OCI-LY1 (cell line): ENCODE data around the gene ANKRD33B.

Experiments
- H2AFZ ChIP-seq: fragments of 200-600 bp; sonication (generic), shearing (Covaris generic); 2 replicates; pipeline ENCODE4 v1.6.0; 2014; ENCODE audit warnings: antibody characterized with exemption, mild to moderate bottlenecking, low read length
- H3F3A ChIP-seq: fragments of 200-600 bp; sonication (generic), shearing (Covaris generic); 2 replicates; pipeline ENCODE4 v1.6.0; 2014; ENCODE audit warnings: mild to moderate bottlenecking, antibody characterized with exemption, low read length, moderate library complexity; ENCODE audit not compliant: insufficient read depth
- H3K27ac ChIP-seq: fragments of 200-600 bp; sonication (generic); 2 replicates; pipeline ENCODE4 v1.5.1; 2014; ENCODE audit warnings: low read length, mixed run types, mild to moderate bottlenecking, low read depth; ENCODE audit not compliant: poor library complexity, severe bottlenecking
- H3K27me3 ChIP-seq: fragments of 200-600 bp; sonication (generic); 2 replicates; pipeline ENCODE4 v1.6.0; 2014; ENCODE audit warnings: antibody characterized with exemption, mild to moderate bottlenecking, low read length, moderate library complexity; ENCODE audit not compliant: insufficient read depth
- H3K36me3 ChIP-seq: fragments of 200-600 bp; sonication (generic); 2 replicates; pipeline ENCODE4 v1.6.1; 2014; ENCODE audit warnings: mild to moderate bottlenecking, antibody characterized with exemption, low read length, moderate library complexity, mixed read lengths; ENCODE audit not compliant: insufficient read depth
- H3K4me1 ChIP-seq: fragments of 200-600 bp; sonication (generic); 2 replicates; pipeline ENCODE4 v1.5.1; 2014; ENCODE audit warnings: mild to moderate bottlenecking, low read length, moderate library complexity; ENCODE audit not compliant: insufficient read depth, severe bottlenecking
- H3K4me2 ChIP-seq: fragments of 200-600 bp; sonication (generic), shearing (Covaris generic); 2 replicates; pipeline ENCODE4 v1.6.1; 2014; ENCODE audit warnings: low read length
- H3K4me3 ChIP-seq: fragments of 200-600 bp; sonication (generic); 2 replicates; pipeline ENCODE4 v1.5.1; 2014; ENCODE audit warnings: low read length, low read depth, mild to moderate bottlenecking, mixed read lengths; ENCODE audit not compliant: poor library complexity, severe bottlenecking
- H3K79me2 ChIP-seq: fragments of 200-600 bp; shearing (Covaris generic); 2 replicates; pipeline ENCODE4 v1.6.1; 2016; ENCODE audit warnings: mixed run types, low read length, mixed read lengths; ENCODE audit not compliant: insufficient read depth
- H3K9ac ChIP-seq: fragments of 200-600 bp; sonication (generic), shearing (Covaris generic); 2 replicates; pipeline ENCODE4 v1.6.1; 2014; ENCODE audit warnings: mild to moderate bottlenecking, low read length, mixed read lengths
- H3K9me2 ChIP-seq: fragments of 200-600 bp; sonication (generic), shearing (Covaris generic); 2 replicates; pipeline ENCODE4 v1.6.1; 2014; ENCODE audit warnings: low read depth, mild to moderate bottlenecking, low read length, mixed read lengths
- H3K9me3 ChIP-seq: fragments of 200-600 bp; shearing (Covaris generic); 2 replicates; pipeline ENCODE4 v1.6.1; 2014; ENCODE audit warnings: low read length, mixed read lengths
- H4K20me1 ChIP-seq: fragments of 200-600 bp; sonication (generic), shearing (Covaris generic); 2 replicates; pipeline ENCODE4 v1.6.0; 2016; ENCODE audit warnings: mild to moderate bottlenecking, low read length; ENCODE audit not compliant: insufficient read depth
- EZH2 ChIP-seq: fragments of 200-600 bp; sonication (generic), shearing (Covaris generic); IDR thresholded peaks from 2 replicates; pipeline ENCODE4 v1.8.0; 2017; ENCODE audit warnings: borderline replicate concordance, mixed run types, mild to moderate bottlenecking, antibody characterized with exemption, low read length, moderate library complexity, mixed read lengths
- TF ChIP-seq, protein P1 (sequence below): fragments of 200-600 bp; sonication (generic), shearing (Covaris generic); IDR thresholded peaks from 2 replicates; pipeline ENCODE4 v1.5.1; 2017; ENCODE audit warnings: mild to moderate bottlenecking, antibody characterized with exemption, low read length, moderate library complexity, mixed read lengths

ANKRD33B gene

DNA sequence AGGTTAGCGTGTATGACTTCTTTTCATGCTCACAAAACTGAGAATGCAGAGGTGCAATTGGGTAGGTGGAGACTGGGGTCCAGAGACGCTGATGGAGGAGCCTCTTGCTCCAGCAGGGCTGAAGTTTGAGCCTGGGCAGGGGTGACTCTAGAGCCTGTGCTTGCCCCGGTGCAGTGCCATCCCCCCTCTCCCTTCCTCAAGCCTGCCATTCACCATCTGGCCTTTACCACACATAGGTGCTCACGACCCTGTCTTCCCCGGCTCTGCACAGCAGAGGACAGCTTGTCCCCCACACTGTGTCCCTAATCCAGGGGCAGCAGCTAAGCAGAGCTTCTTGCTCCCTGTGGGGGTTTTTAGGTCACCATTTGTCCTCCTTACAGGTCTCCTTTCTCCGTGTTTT is 110.7 kb downstream of the ANKRD33B start:
- Histone ChIP-seq H2AFZ (no peak overlapping the region), H3K4me2 (no peak overlapping the region), H4K20me1 (no peaks in the 10 kb centered on the region), H3K9me2 (no peaks in the 10 kb centered on the region), H3K27ac (no peak overlapping the region), H3K9ac (no peak overlapping the region), H3K79me2 (no peaks in the 10 kb centered on the region), H3K4me1 (no peaks in the 10 kb centered on the region), H3K9me3 (no peaks in the 10 kb centered on the region), H3K4me3 (no peak overlapping the region), H3K27me3 (0 out of 2 replicates have a peak, but pooled peaks cover under 1% of the 10 kb centered on the region), H3F3A (no peaks in the 10 kb centered on the region), H3K36me3 (peaks cover 27% of the 10 kb centered on the region)
- TF ChIP-seq EZH2, result no peak
- TF ChIP-seq, protein P1, sequence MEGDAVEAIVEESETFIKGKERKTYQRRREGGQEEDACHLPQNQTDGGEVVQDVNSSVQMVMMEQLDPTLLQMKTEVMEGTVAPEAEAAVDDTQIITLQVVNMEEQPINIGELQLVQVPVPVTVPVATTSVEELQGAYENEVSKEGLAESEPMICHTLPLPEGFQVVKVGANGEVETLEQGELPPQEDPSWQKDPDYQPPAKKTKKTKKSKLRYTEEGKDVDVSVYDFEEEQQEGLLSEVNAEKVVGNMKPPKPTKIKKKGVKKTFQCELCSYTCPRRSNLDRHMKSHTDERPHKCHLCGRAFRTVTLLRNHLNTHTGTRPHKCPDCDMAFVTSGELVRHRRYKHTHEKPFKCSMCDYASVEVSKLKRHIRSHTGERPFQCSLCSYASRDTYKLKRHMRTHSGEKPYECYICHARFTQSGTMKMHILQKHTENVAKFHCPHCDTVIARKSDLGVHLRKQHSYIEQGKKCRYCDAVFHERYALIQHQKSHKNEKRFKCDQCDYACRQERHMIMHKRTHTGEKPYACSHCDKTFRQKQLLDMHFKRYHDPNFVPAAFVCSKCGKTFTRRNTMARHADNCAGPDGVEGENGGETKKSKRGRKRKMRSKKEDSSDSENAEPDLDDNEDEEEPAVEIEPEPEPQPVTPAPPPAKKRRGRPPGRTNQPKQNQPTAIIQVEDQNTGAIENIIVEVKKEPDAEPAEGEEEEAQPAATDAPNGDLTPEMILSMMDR, result no peak

DNA sequence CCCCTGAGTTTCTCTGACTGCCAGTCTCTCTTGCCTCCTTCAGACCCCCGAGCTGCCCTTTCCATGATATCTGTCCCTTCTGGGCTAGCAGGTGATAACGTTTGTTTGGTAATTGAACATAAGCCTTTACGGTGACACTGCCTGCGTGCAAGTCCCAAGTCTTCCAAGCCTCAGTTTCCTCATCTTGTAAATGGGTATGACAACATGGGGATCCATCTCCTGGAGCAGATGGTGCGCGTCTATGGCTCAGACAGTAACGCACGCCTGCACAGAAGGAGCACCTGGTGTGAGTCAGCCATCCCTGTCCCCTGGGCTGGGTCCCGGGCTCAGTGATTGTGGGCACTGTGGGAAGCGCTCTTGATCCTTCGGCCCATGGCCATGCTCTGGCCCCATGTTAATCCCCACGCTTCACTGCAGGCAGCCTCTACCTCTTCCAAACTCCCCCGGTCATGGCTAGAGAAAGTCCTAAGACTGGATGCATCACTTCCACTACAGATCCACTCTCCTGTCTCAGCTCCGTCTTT is 111.4 kb downstream of the ANKRD33B start:
- H3K4me2 ChIP-seq, result no peak overlapping the region
- H3K9me3 ChIP-seq, result no peaks in the 10 kb centered on the region
- H3K36me3 ChIP-seq, result peaks cover 34% of the 10 kb centered on the region
- H3K9ac ChIP-seq, result no peak overlapping the region
- H3K79me2 ChIP-seq, result no peaks in the 10 kb centered on the region
- H3F3A ChIP-seq, result no peaks in the 10 kb centered on the region
- no peaks in the 10 kb centered on the region for H4K20me1 ChIP-seq
- H3K9me2 ChIP-seq, result no peaks in the 10 kb centered on the region
- no peak overlapping the region for H2AFZ ChIP-seq
- no peaks in the 10 kb centered on the region for H3K4me1 ChIP-seq
- H3K27ac ChIP-seq, result no peak overlapping the region
- H3K4me3 ChIP-seq, result no peak overlapping the region
- no peaks in the 10 kb centered on the region for H3K27me3 ChIP-seq
- TF ChIP-seq, protein P1, result no peak
- TF ChIP-seq EZH2, result no peak

DNA sequence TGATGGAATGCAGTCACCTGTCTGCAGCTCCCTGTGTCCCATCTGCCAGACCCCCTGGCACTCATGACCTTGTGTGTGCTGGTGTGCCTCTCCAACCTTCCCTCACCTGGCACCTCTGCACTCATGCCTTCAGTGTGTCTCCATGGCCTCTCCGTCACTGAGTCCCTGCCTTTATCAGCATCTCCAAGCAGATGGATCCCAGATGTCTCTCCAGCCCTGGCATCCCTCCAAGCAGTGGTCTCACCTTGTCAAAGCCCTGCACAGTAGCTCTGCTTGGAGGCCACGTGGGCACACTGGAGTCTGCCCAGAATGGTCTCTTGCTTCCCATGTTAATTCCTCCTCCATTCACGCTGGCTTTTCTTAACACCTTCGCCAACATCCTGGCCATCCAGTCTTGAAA is 112.4 kb downstream of the ANKRD33B start:
- TF ChIP-seq EZH2, result no peak
- TF ChIP-seq, protein P1, result no peak
- Histone ChIP-seq H3K4me3 (no peak overlapping the region), H3F3A (no peaks in the 10 kb centered on the region), H3K27me3 (no peaks in the 10 kb centered on the region), H3K4me2 (no peak overlapping the region), H2AFZ (no peak overlapping the region), H3K36me3 (peaks cover 41% of the 10 kb centered on the region), H3K27ac (no peak overlapping the region), H3K4me1 (no peaks in the 10 kb centered on the region), H3K9me2 (no peaks in the 10 kb centered on the region), H3K79me2 (no peaks in the 10 kb centered on the region), H3K9ac (no peak overlapping the region), H4K20me1 (no peaks in the 10 kb centered on the region), H3K9me3 (no peaks in the 10 kb centered on the region)
